ENCODE results near the gene DNAJB11.
A peak's percentile ranks its signal among the peaks of the same experiment; 100 is the strongest.
"Not testable (repeated sequence)": the region's sequence is repeated elsewhere in the genome, so short reads cannot be mapped to it uniquely, and the experiment has no call there.

DNAJB11 gene

GRCh38 chr3:186570096-186570940 lies at the start of gene DNAJB11:
TSS of gene DNAJB11 (plus strand) at chr3:186570720. CDS start at chr3:186570898, 178 bp downstream.
- DNase-seq (ENCODE audit: low read depth in 2 of 2): peak; percentile 95 to 98

GRCh38 chr3:186520957-186521842 lies 49.3 kb upstream of the DNAJB11 start:
- peak in 1 of 2 donors; percentile 26 for DNase-seq (ENCODE audit: low read depth in 2 of 2)

DNA sequence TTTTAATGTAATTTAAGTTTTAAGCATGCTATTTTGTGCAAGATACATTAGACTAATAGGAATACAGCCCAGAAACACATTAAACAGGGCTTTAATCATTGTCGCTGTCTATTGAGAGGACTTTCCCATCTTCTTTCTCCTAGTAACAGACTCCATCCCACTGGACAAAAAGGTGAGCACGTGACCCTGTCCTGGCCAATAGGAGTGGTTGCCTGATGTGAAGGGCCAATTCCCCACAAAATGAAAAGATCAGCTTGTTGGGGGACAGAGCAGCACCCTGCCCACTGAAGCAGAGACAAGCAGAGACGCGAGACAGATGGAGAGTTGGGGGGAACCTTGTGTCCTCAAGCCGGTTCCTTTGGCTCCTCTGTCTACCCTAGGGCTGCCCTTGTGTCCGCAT lies 47.5 kb upstream of the DNAJB11 start:
- no peak for DNase-seq (ENCODE audit: low read depth in 2 of 2)

- DNase-seq (ENCODE audit: low read depth in 2 of 2): no peak
Observed at GRCh38 chr3:186523434-186523833, 47.1 kb upstream of the DNAJB11 start.

- no peak for DNase-seq (ENCODE audit: low read depth in 2 of 2)
Observed at GRCh38 chr3:186524616-186525015, 45.9 kb upstream of the DNAJB11 start.

- DNase-seq (ENCODE audit: low read depth in 2 of 2): no peak
Observed at GRCh38 chr3:186525369-186526255, 44.9 kb upstream of the DNAJB11 start.

DNA sequence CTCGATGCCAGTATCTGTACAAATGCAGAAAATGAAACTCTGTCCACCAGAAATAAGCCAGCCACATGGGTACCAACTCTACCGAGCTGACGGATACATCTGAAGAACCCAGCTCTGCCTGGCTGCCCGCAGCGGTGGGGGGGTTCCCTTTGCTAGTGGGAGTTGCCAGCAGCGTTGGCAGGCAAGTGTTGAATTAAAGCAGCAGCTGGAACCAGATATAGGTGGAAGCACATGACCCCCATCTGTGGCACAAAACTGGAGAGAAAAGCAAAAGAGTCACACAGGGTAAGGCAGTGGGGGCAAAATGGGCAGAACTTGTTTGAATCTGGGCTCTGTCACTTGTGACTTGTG lies 44.3 kb upstream of the DNAJB11 start:
- DNase-seq (ENCODE audit: low read depth in 2 of 2): no peak

GRCh38 chr3:186529201-186529999 lies 41.1 kb upstream of the DNAJB11 start:
- no peak for DNase-seq (ENCODE audit: low read depth in 2 of 2)

DNA sequence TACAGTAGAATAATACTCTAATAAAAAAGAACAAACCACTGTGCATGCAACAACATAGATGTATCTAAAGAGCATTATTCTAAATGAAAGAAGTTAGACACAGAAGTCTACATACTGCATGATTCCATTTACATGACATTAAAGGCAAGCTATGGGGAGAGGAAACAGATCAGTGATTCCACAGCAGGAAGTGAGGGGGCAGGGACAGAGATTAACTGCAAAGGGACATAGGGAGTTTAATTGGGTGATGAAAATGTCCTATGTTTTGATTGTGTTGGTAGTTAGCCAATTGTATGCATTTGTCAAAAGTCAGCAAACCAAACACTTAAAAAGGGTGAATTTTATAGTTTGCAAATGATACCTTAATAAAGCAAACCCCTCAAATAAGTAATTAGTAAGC lies 40.1 kb upstream of the DNAJB11 start:
- DNase-seq (ENCODE audit: low read depth in 2 of 2): no peak

- DNase-seq (ENCODE audit: low read depth in 2 of 2): not testable (repeated sequence)
Observed at GRCh38 chr3:186531694-186532093, 38.8 kb upstream of the DNAJB11 start.

- DNase-seq (ENCODE audit: low read depth in 2 of 2): no peak
Observed at GRCh38 chr3:186532598-186533072, 37.9 kb upstream of the DNAJB11 start.

DNA sequence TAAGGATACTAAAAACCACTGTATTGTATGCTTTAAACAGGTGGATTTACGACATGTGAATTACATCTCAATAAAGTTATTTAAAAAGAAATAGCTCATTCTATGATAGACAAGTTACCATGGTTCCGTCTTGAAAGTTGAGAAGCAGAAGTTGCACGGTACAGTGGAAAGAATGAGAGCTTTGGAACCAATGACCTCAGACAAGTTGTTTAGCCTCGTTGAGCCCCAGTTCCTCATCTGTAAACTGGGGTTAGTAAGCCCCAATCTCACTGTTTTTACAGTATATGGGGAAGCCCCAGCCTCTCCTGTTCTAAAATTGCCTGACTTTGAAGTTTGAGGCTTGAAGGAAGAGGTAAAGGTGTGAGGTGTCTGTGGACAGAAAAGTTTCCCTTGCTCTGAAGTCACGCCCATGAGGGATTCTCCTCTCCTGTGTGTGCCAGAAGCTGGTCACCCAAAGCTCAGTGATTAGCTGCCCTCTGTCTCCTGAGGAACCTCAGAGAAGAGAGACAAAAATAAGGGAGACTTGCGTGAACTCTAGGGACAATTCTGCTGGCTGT lies 36.3 kb upstream of the DNAJB11 start:
- no peak for DNase-seq (ENCODE audit: low read depth in 2 of 2)

DNA sequence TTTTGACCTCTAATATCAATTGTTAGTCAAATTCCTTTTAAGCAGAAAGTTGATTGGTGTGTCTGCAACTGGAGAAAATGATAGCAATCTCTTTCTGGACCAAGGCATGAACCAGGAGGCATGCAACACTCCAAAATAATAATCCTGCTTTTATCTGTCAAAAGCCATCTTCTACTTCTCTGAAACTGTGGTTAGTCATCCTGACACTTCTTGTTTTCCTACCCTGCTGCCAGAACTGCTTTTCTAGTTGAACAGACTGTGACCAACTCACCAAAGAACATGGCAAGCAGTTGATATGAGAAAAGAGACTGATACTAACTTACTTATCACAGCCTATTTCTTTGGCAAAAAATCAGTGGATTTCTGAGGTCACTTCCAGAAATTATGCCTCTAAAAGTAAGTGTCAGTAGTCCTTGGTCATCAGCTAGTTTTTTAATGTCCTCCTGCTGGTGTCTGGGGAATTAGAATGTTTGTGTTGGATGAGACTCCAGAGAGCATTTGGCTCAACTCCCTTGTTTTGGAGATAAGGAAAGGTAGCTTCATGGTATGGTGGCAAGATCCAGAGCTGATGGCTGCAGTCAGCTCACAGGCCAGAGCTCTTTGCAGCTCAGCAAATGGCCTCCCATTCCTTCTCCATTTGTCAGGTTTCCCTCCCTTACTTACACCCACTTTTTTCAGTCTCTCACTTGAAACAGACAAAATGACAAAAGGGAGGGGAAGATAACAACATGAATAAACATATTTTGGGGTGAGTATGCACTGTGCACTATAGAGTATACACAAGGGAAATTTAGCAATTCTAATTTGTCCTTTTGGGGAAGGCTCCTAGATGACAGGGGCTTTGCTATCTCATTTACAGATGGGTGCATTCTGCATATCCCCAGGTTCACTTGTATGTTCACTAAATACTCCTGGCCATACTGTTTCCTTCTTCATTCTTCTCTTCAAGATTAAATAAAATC lies 33.4 kb upstream of the DNAJB11 start:
- no peak for DNase-seq (ENCODE audit: low read depth in 2 of 2)

DNA sequence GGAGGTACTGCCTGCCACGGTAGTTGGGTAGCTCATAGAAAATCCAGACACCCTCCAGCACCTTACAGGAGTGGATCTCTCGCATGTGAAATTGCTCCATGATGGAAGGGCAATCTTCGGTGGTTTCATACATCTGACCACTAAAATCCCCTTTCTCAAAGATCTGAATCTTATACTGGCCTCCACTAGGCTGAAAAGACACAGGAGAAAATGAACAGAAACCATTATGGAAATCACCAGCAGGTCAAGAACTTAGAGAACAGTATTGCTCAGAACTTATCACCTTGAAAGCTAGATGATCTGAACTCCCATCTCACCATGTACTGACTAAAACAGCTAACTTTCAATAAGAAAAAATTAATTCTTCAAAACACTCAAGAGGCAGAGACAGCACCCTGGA lies 31.7 kb upstream of the DNAJB11 start:
- DNase-seq (ENCODE audit: low read depth in 2 of 2): no peak

DNA sequence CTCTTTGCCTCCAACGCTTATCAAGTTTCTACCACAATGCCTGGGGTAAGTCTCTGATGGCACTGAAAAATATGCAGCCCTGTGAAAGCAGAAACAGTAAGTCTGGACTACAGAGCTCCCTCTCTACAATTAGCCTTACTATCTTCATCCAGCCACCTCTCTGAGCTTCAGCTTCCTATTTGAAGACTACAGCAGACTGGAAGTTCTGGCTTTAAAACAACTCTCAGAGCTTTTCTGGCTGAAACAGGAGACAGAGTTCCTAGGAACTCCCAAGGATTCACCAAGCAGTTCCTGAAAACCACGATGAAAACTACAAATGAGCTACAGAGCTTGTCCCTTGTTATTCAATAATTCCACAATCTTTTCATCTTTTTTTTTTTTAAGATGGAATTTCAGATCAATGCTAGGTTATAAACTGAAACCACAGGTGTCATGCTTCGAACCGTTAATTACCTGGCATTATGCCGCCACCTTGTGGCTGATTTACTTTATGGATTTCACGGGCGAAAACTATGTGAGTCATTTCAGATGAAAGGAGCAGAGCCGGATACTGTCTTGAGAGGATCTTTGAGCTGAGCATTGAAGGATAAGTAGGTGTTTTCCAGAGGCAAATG lies 30.2 kb upstream of the DNAJB11 start:
- peak; percentile 41 to 63 for DNase-seq (ENCODE audit: low read depth in 2 of 2)

- no peak for DNase-seq (ENCODE audit: low read depth in 2 of 2)
Observed at GRCh38 chr3:186540835-186541226, 29.7 kb upstream of the DNAJB11 start.

DNA sequence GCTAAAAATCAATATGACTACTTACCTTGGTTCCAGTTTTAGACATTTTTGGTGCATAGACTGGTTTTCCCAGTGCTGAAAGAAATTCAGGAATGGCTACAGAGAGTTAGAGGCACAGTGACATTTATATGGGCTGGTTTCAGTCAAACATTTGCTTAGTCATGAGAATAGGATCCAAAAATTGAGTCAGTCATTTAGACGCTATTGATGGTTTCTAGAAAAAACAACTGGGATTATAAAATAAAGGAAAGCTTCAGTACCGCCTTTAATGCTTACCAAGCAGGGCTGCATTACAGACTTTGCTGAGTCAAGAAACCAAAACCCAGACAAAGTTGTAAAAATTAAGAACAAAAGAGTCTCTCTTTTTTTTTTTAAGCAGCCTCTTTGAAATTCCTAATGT lies 26.2 kb upstream of the DNAJB11 start, which contains the start of gene CRYGS:
CRYGS (minus strand) TSS at position 100 of the 400 bp plus-strand sequence; CDS start at position 46, 54 bp downstream.
- no peak for DNase-seq (ENCODE audit: low read depth in 2 of 2)

DNA sequence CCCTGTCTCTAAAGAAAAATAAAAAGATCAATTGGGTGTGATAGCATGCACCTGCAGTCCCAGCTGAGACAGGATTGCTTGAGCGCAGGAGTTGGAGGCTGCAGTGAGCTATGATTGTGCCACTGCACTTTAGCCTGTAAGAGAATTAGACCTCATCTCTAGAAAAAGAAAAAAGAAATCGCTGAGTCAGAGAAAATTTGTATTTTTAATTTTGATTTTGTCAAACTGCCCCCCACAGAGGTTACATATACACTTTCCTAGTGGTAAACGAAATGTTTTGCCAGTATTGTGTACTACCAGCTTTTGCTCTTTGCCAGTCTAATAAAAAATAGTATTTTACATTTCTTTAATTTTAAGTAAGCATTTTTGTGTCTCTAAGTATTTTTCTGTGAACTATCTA lies 21.0 kb upstream of the DNAJB11 start:
- no peak for DNase-seq (ENCODE audit: low read depth in 2 of 2)

DNA sequence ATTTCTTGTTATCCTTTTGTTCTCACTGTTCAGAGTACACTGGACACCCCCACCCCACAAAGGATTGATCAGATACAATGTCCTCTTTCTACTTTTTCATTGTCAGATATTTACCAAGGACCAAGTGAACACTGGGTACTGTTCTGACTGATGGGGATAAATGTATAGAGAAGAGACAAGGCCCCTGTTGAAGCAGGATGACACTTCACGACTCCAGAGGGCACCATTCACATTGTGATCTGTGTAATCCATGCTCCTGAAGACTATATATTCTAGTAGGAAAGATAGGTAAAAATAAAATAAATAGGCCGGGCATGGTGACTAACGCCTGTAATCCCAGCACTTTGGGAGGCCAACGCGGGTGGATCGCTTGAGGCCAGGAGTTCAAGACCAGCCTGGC lies 19.1 kb upstream of the DNAJB11 start:
- no peak for DNase-seq (ENCODE audit: low read depth in 2 of 2)

Data from stimulated activated CD8-positive, alpha-beta memory T cell treated with anti-CD3 and anti-CD28 coated beads, Interleukin-2, amount 100 ng/mL, for 48 hours (primary cell).